ENCODE data around the gene MORN3. TPM values are rescaled to one million over a fixed set of nuclear protein-coding genes. Genes with fewer than 3 reads are reported as not detected.

Gene MORN3
- total and polyA plus RNA-seq, 9 of the 15 experiments (the other 6 are each of a cell fraction or from before 2014, with no cell fraction given): 0.09 to 0.27 (median 0.20) TPM

- TF ChIP-seq DLX4 (CRISPR knock-in tag; IDR thresholded peaks at IDR 0.05): no peak
- no peak for TF ChIP-seq CEBPZ (IDR thresholded peaks at IDR 0.05; ENCODE audit: borderline replicate concordance, low read depth, low read length)
- no peak for TF ChIP-seq ZFX (CRISPR knock-in tag; IDR thresholded peaks at IDR 0.05)
- no peak for TF ChIP-seq NCOA2 (IDR thresholded peaks at IDR 0.05; ENCODE audit: partially characterized antibody in 2 of 2)
- no peak for TF ChIP-seq TAF7 (tag; IDR thresholded peaks at IDR 0.05)
- no peak for TF ChIP-seq ZNF24 (IDR thresholded peaks at IDR 0.05)
- TF ChIP-seq U2AF1 (optimal IDR thresholded peaks at IDR 0.05; ENCODE audit: low read depth, low read length): no peak
- TF ChIP-seq ZBTB9 (CRISPR knock-in tag; IDR thresholded peaks at IDR 0.05): no peak
- TF ChIP-seq ZNF511 (CRISPR knock-in tag; IDR thresholded peaks at IDR 0.05): no peak
- peak; percentile 46; the same call in 1 of the 2 replicates for TF ChIP-seq TFAP4 (CRISPR knock-in tag; IDR thresholded peaks at IDR 0.05; ENCODE audit: borderline replicate concordance)
- TF ChIP-seq XRCC3 (IDR thresholded peaks at IDR 0.05): no peak
- no peak for TF ChIP-seq SRSF9 (IDR thresholded peaks at IDR 0.05; ENCODE audit: borderline replicate concordance, low read depth, low read length)
- TF ChIP-seq ZNF217 (CRISPR knock-in tag; IDR thresholded peaks at IDR 0.05): no peak
- TF ChIP-seq MNT (conservative IDR thresholded peaks at IDR 0.05): peak in 1 of 2 experiments; percentile 55; a peak in 2 of 4 replicates
- no peak for TF ChIP-seq NCOA6 (IDR thresholded peaks at IDR 0.05)
- TF ChIP-seq E2F1 (CRISPR knock-in tag; IDR thresholded peaks at IDR 0.05): no peak
Observed at GRCh38 chr12:121626853-121627640, 42.4 kb downstream of the MORN3 start (continued).
